ENCODE results near the gene BIVM.

DNA sequence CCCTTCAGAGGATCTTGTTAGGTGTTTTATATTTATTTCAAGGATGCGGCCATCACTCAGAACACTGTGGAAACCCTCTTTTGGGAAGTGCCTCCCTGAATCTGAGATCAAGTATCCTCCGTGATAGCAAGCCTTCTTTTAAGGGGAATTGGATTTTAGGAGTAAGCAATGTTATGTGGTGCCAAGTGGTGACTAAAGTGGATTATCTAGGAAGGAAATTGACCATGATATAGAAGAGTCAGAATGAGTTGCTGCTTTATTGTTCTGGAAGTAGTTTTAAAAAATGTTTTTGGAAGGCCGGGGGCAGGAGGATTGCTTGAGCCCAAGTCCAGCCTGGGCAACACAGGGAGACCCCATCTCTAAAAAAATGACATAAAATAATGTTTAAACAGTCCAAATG, 53.6 kb downstream of the BIVM start:
- TF ChIP-seq, protein P1, sequence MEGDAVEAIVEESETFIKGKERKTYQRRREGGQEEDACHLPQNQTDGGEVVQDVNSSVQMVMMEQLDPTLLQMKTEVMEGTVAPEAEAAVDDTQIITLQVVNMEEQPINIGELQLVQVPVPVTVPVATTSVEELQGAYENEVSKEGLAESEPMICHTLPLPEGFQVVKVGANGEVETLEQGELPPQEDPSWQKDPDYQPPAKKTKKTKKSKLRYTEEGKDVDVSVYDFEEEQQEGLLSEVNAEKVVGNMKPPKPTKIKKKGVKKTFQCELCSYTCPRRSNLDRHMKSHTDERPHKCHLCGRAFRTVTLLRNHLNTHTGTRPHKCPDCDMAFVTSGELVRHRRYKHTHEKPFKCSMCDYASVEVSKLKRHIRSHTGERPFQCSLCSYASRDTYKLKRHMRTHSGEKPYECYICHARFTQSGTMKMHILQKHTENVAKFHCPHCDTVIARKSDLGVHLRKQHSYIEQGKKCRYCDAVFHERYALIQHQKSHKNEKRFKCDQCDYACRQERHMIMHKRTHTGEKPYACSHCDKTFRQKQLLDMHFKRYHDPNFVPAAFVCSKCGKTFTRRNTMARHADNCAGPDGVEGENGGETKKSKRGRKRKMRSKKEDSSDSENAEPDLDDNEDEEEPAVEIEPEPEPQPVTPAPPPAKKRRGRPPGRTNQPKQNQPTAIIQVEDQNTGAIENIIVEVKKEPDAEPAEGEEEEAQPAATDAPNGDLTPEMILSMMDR (conservative IDR thresholded peaks at IDR 0.05): no peak
- TF ChIP-seq EZH2 (IDR thresholded peaks at IDR 0.05; ENCODE audit: low read depth): no peak
